Stomach (tissue), 9 donors: Measurements from ENCODE around the gene AMOTL2. TPM values are rescaled to one million over a fixed set of nuclear protein-coding genes. Genes with fewer than 3 reads are reported as not detected.

Experiments used
- DNase-seq, 2 donors: peaks; one replicate each; pipeline versions ENCODE4 v3.0.0 to v3.0.0-alpha.2; 2013 to 2019
- H3K27ac ChIP-seq, 5 donors: fragments of 200-600 bp in 4 of 5; sonication (generic) in 4 of 5; one replicate each; pipeline ENCODE4 v1.5.1; 2013 to 2019; ENCODE audit warnings: mild to moderate bottlenecking in 1 of 5, moderate library complexity in 1 of 5
- H3K27me3 ChIP-seq, 3 donors: fragments of 200-600 bp; sonication (generic); one replicate each; pipeline ENCODE4 v1.5.1; 2017 to 2019; ENCODE audit warnings: mixed run types in 1 of 3
- H3K36me3 ChIP-seq, 4 donors: fragments of 200-600 bp; sonication (generic); 1 replicate in 3 of 4; 2 replicates in 1 of 4; pipeline ENCODE4 v1.5.1; 2016 to 2019
- H3K4me1 ChIP-seq, 4 donors: fragments of 200-600 bp; sonication (generic); one replicate each; pipeline ENCODE4 v1.5.1; 2016 to 2019
- H3K4me3 ChIP-seq, 4 donors: fragments of 200-600 bp; sonication (generic) in 3 of 4; one replicate each; pipeline ENCODE4 v1.5.1; 2016 to 2019; ENCODE audit warnings: mild to moderate bottlenecking in 1 of 4
- H3K9me3 ChIP-seq, 4 donors: fragments of 200-600 bp; sonication (generic); one replicate each; pipeline ENCODE4 v1.5.1; 2016 to 2019
- CTCF ChIP-seq, 7 experiments: fragments of 450-650 bp in 4 of 7; fragments of 200-600 bp in 3 of 7; sonication (generic) in 3 of 7; IDR thresholded peaks; one replicate each; pipeline ENCODE4 v1.5.1; 2016 to 2019; ENCODE audit warnings: antibody characterized with exemption in 7 of 7, control low read depth in 2 of 7, mild to moderate bottlenecking in 1 of 7
- EP300 ChIP-seq: sonication (generic); formaldehyde crosslinking; IDR thresholded peaks from one replicate; pipeline ENCODE4 v1.6.1; 2017; ENCODE audit warnings: antibody characterized with exemption
- POLR2A ChIP-seq, 4 donors: fragments of 450-650 bp; IDR thresholded peaks; one replicate each; pipeline ENCODE4 v1.6.1; 2016; ENCODE audit warnings: antibody characterized with exemption in 4 of 4, control low read depth in 2 of 4, mild to moderate bottlenecking in 1 of 4, moderate library complexity in 1 of 4
- POLR2AphosphoS5 ChIP-seq, 3 donors: sonication (generic); formaldehyde crosslinking; IDR thresholded peaks; one replicate each; pipeline ENCODE4 v1.6.1; 2016; ENCODE audit warnings: antibody characterized with exemption in 3 of 3
- WGBS, 5 donors: extraction: QIAGEN DNeasy Blood & Tissue Kit in 3 of 5; methylation state at CpG; one replicate each; pipeline versions ENCODE4 v1.1.5 to v1.1.7; 2013 to 2018; 5-methylcytosine and 5-hydroxymethylcytosine counted together
- intact Hi-C: fragments of 100-400 bp; cut with DNase I; formaldehyde crosslinking; loops from one replicate; pipeline ENCODE4 v1.15.1; 2023; ENCODE audit warnings: low total_unique reads
- polyA plus RNA-seq, 3 donors: library from polyadenylated mRNA; stranded (reverse); fragments of 200-250 nt; gene quantifications; one replicate each; pipeline ENCODE4 v1.2.3, GENCODE V29; 2013
- total RNA-seq, 5 donors: library from RNA; depleted of rRNA; stranded (reverse); fragments of >200 nt; gene quantifications; one replicate each; pipeline versions ENCODE4 v1.1.0 to v1.2.3, GENCODE V29; 2014 to 2016
- donor health status: healthy with polysubstance abuse.
- donor health status: Bipolar disorder and iron deficiency.
- donor health status: healthy.

The AMOTL2 gene
- total and polyA plus RNA-seq, 8 donors, result 10.6 to 782 (median 37.0) TPM

GRCh38 chr3:134419214-134419959 lies 45.1 kb upstream of the AMOTL2 start:
- H3K4me3 ChIP-seq, result no peak overlapping the region
- H3K9me3 ChIP-seq, result no peaks in the 10 kb centered on the region
- TF ChIP-seq CTCF (IDR thresholded peaks at IDR 0.05) (no peak), POLR2A (IDR thresholded peaks at IDR 0.05) (no peak), EP300 (no peak), POLR2AphosphoS5 (IDR thresholded peaks at IDR 0.05) (no peak)
- peak in 1 of 2 donors; percentile 67 for DNase-seq
- intact Hi-C loops, result no loop called here
- no peaks in the 10 kb centered on the region for H3K36me3 ChIP-seq
- H3K27ac ChIP-seq, result no peak overlapping the region
- WGBS, 5 donors, result 49 to 70% (median 57%) methylated on average over 5 of the region's 5 CpGs
- no peaks in the 10 kb centered on the region for H3K27me3 ChIP-seq
- no peaks in the 10 kb centered on the region for H3K4me1 ChIP-seq

- H3K36me3 ChIP-seq, result no peaks in the 10 kb centered on the region
- 59 to 87% (median 69%) methylated on average over 1 of the region's 1 CpG for WGBS, 5 donors
- intact Hi-C loops, result no loop called here
These were observed 34.8 kb upstream of the AMOTL2 start for GRCh38 chr3:134409041-134409440.

GRCh38 chr3:134407239-134407625 lies 33.0 kb upstream of the AMOTL2 start:
- WGBS, 5 donors, result 79 to 90% (median 81%) methylated on average over 5 to 6 of the region's 6 CpGs
- Histone ChIP-seq H3K4me3 (peak overlapping the region in 2 of 4 donors; percentile 44 to 52), H3K36me3 (no peaks in the 10 kb centered on the region), H3K4me1 (peaks cover 16 to 37% (median 25%) of the 10 kb centered on the region in 4 donors), H3K9me3 (peaks cover 0 to 3% (median 0%) of the 10 kb centered on the region in 4 donors), H3K27ac (peak overlapping the region in 3 of 5 donors; percentile 40 to 60 (median 52)), H3K27me3 (peaks cover 0 to 24% (median 11%) of the 10 kb centered on the region in 3 donors)
- TF ChIP-seq EP300, result no peak
- no peak for TF ChIP-seq POLR2AphosphoS5 (IDR thresholded peaks at IDR 0.05)
- TF ChIP-seq CTCF (IDR thresholded peaks at IDR 0.05), result no peak
- intact Hi-C loops, result no loop called here
- no peak for DNase-seq

More at GRCh38 chr3:134409041-134409440, 34.8 kb upstream of the AMOTL2 start:
- Histone ChIP-seq H3K27ac (no peak overlapping the region), H3K4me3 (no peak overlapping the region), H3K4me1 (peaks cover 16 to 33% (median 25%) of the 10 kb centered on the region in 4 donors), H3K9me3 (no peaks in the 10 kb centered on the region), H3K27me3 (peaks cover 0 to 24% (median 11%) of the 10 kb centered on the region in 3 donors)
- no peak for TF ChIP-seq EP300
- TF ChIP-seq POLR2A (IDR thresholded peaks at IDR 0.05), result no peak
- TF ChIP-seq POLR2AphosphoS5 (IDR thresholded peaks at IDR 0.05), result no peak
- TF ChIP-seq CTCF (IDR thresholded peaks at IDR 0.05), result no peak
- no peak for DNase-seq

GRCh38 chr3:134406331-134407238 lies 32.3 kb upstream of the AMOTL2 start:
- H3K4me3 ChIP-seq, result peak overlapping the region; percentile 36 to 52 (median 44)
- H3K4me1 ChIP-seq, result peaks cover 16 to 37% (median 25%) of the 10 kb centered on the region in 4 donors
- H3K27me3 ChIP-seq, result peaks cover 0 to 24% (median 11%) of the 10 kb centered on the region in 3 donors
- peak; percentile 87 to 89 for DNase-seq
- TF ChIP-seq EP300 (no peak), POLR2AphosphoS5 (IDR thresholded peaks at IDR 0.05) (peak in 1 of 3 donors; percentile 54), POLR2A (IDR thresholded peaks at IDR 0.05) (no peak)
- peaks cover 0 to 8% (median 3%) of the 10 kb centered on the region in 4 donors for H3K9me3 ChIP-seq
- intact Hi-C loops, result no loop called here
- H3K27ac ChIP-seq, result peak overlapping the region; percentile 26 to 60 (median 40)
- no peaks in the 10 kb centered on the region for H3K36me3 ChIP-seq
- 4 to 12% (median 7%) methylated on average over 25 to 64 of the region's 64 CpGs for WGBS, 5 donors
